Stimulated activated CD8-positive, alpha-beta memory T cell treated with anti-CD3 and anti-CD28 coated beads, Interleukin-2, amount 100 ng/mL, for 1 hour (primary cell): ENCODE results near the gene MYRIP.

Experiments
- DNase-seq, 2 donors: peaks; one replicate each; pipeline ENCODE4 v3.0.0-alpha.2; 2020; ENCODE audit warnings: low read depth in 2 of 2

Gene MYRIP

GRCh38 chr3:40287248-40287647 lies 477.8 kb downstream of the MYRIP start:
- DNase-seq = no peak

DNA sequence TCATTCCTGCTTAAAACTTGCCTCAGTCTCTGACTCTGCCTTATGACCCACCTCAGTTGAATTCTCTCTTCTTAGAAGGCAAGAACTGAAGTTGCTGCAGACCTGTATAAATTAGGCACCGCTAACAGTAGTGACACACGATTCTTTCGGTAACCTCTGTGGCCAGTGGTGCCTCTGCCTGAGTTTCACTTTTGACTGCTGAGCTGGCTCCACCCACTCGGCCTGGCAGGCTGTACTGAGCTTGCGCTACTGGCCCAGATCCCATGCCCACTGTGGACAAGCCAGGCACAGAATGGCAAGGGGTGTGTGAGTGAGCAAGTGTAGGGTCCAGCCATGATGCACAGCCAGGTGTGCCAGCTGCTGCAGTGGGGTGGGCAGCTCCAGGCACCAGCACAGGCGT lies 481.0 kb downstream of the MYRIP start:
- DNase-seq = no peak

DNA sequence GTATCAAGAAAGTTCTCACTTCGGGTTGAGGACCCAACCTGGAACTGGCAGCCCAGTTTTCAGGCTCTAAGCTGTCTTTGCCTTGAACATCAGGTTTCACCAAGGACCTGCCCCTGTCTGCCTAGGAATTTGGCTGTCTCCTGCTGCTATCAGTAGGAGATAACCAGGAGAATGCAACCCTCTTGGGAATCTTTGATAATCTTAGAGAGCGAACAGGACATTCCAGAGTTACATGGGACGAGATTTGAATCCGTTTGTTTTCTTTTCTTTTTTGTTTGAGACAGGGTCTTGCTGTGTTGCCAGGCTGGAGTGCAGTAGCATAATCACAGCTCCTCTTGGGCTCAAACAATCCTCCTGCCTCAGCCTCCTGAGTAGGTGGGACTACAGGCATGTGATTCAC lies 482.1 kb downstream of the MYRIP start:
- no peak for DNase-seq

DNA sequence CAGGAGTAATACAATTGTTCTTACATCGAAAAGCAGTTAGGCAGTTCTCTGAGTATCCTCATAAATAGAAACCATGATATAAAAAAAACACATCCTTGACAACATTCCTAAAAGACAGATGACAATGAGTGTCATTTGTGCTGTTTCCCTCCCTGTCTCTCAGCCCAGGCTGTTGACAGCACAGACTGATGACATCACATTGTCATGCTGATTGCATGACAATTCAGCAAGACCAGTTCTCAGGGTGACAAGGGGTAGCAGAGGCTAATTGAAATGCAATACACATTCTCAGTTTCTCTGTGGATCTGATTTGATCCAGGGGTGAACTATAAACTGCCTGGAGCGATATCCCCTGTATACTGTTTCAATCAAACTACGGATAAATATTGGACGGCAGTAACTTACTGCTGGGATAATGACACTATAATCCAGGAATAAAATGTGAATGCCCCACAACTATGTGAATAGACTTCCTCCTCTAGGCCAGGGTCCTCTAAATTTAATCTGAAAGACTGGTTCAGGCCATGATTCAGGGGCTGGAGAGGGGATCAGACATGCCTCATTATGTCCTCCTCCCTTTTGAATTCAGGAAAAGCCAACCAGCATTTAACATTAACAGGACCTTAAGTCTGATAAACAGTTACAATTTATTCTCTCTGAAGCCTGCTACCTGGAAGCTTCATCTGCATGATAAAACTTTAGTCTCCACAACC lies 483.4 kb downstream of the MYRIP start:
- DNase-seq = no peak

DNA sequence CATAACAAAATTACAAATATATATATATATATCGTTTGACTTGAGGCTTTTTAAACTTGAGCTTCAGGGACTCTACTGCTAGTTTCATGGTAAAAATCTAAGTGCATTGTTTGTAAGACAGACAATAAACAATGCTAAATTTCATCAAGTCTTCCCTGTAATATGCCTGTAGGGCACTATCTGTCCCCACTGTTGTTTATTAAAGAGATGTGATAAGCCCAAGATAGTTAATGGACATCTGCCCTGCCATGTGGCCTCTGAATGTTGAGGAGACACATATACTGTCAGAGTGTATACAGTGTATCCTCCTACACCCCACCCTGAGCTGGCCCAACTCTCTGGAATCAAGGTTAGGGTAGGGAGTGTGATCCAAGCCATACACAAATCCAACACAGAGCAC lies 485.0 kb downstream of the MYRIP start:
- DNase-seq = no peak

DNA sequence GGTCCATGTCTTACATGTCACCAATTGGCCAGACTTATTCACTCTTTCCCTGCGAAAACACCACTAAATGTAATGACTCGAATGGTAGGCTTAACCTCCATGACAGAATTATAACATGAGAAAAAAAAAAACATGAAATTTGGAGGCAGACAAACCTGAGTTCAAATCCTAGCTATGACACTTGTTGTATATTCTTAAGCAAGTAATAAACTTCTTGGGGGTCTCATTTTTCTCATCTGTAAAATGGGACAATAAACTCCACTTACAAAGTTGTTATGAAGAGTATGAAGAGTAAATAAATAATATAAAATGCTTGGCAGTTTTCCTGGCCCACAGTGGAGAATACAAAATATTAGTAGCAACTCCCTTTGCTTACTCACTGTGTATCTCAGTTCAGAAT lies 488.7 kb downstream of the MYRIP start:
- DNase-seq = no peak

DNA sequence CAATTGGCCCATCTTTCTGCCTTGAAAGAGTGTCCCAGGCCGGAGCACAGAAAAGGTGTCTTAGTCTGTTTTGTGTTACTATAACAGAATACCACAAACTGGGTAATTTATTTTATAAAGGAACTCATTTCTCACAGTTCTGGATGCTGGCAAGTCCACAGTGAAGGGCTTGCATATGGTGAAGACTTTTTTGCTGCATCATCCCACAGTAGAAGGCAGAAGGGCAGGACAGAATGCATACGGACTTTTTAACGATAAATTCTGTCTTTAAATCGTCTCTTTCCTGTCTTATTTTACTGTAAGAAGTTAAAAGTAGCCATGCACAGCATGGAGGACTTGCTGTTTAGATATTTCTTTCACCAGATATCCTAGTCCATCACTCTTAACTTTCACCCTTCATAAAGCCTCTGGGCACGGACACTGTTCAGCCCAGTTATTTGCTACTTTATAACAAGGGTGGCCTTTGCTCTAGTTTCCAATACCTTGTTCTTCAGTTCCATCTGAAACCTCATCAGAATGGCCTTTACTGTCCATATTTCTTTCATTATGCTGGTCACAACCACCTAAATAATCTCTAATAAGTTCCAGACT lies 489.8 kb downstream of the MYRIP start:
- DNase-seq = no peak

DNA sequence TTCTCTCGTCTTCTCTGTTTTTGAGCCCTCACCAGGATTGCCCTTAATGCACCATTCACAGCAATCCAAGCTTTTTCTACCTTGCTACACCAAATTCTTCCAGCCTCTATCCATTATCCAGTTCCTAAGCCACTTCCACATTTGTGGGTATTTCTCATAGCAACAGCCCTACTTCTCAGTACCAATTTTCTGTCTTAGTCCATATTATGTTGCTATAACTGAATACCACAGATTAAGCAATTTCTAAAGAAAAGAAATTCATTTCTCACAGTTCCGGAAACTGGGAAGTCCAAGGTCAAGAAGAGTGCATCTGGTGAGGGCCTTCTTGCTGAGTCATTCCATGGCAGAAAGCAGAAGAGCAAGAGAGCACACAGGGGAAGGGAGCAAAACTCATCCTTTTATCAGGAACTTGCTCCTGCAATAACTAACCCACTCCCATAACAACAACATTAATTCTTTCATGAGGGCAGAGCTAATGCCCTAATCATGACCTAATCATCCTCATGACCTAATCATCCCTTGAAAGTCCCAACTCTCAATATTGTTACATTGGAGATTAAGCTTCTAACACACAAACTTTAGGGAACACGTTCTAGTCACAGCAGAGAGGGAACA lies 490.4 kb downstream of the MYRIP start:
- no peak for DNase-seq

- DNase-seq = no peak
Observed at GRCh38 chr3:40302784-40303183, 493.4 kb downstream of the MYRIP start.

DNA sequence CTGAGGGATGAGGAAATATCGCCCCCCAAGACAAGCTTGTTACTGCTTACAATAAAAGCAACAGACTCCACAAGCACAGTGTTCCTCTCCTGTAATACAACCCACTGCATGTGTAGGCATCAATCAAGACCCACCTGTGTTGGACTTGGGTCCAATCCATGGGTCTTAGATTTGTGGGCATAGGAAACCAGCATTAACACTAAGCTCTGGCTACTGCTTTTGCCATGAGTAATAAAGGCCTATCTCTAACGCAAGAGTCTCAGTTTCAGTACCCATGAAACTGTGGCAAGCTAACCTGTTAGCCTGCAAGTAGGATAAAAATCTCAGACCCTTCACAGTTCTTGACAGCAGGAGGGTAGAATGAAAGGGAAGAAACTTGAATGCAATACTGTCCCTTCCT lies 494.9 kb downstream of the MYRIP start:
- no peak for DNase-seq

- DNase-seq = no peak
Observed at GRCh38 chr3:40306336-40306735, 496.9 kb downstream of the MYRIP start.

- no peak for DNase-seq
Observed at GRCh38 chr3:40307176-40307575, 497.8 kb downstream of the MYRIP start.

GRCh38 chr3:40308725-40309417 lies 499.5 kb downstream of the MYRIP start:
- DNase-seq = no peak

GRCh38 chr3:40309418-40309924 lies 500.1 kb downstream of the MYRIP start, which contains the start of gene EIF1B:
Gene EIF1B (plus strand): TSS chr3:40309707. CDS start chr3:40309942, 235 bp downstream.
- DNase-seq = peak; percentile 96 to 98
